ENCODE data around the gene SP4. TPM values are rescaled to one million over a fixed set of nuclear protein-coding genes. Genes with fewer than 3 reads are reported as not detected.

The SP4 gene
- total RNA-seq, result 10 to 100 TPM in 1 of 4 donors, 1 to 10 TPM in 3; 4.2 to 16.5 (median 5.1) TPM

- H3K36me3 ChIP-seq, result no peaks in the 10 kb centered on the region
- peak within 1 kb of the TSS; percentile 97 to 98 (median 98) for H3K27ac ChIP-seq
- DNase-seq, result peak; percentile 93 to 98 (median 98)
- H3K4me1 ChIP-seq, result peaks cover 0 to 33% (median 6%) of the 10 kb centered on the region in 4 donors
- no peak for TF ChIP-seq CTCF (IDR thresholded peaks at IDR 0.05)
- TF ChIP-seq POLR2A (IDR thresholded peaks at IDR 0.05), result peak; percentile 20 to 43
- H3K9me3 ChIP-seq, result no peaks in the 10 kb centered on the region
- H3K27me3 ChIP-seq, result no peaks in the 10 kb centered on the region
- H3K4me3 ChIP-seq, result peak within 1 kb of the TSS; percentile 62 to 91 (median 84)
Measured at GRCh38 chr7:21427871-21428658, at the start of gene SP4. Gene SP4, plus strand, starts transcription at chr7:21428083. Its CDS starts 169 bp downstream, at chr7:21428252.

GRCh38 chr7:21383227-21384220, 44.4 kb upstream of the SP4 start:
- Histone ChIP-seq H3K36me3 (no peaks in the 10 kb centered on the region), H3K27me3 (no peaks in the 10 kb centered on the region), H3K4me1 (no peaks in the 10 kb centered on the region), H3K27ac (no peak overlapping the region), H3K9me3 (no peaks in the 10 kb centered on the region), H3K4me3 (no peak overlapping the region)
- DNase-seq, result no peak
- TF ChIP-seq CTCF (IDR thresholded peaks at IDR 0.05) (no peak), POLR2A (IDR thresholded peaks at IDR 0.05) (no peak)

GRCh38 chr7:21393937-21394336, 33.9 kb upstream of the SP4 start:
- Histone ChIP-seq H3K4me3 (no peak overlapping the region), H3K36me3 (no peaks in the 10 kb centered on the region), H3K9me3 (no peaks in the 10 kb centered on the region), H3K27me3 (no peaks in the 10 kb centered on the region), H3K4me1 (no peaks in the 10 kb centered on the region), H3K27ac (no peak overlapping the region)
- no peak for DNase-seq
- no peak for TF ChIP-seq POLR2A (IDR thresholded peaks at IDR 0.05)
- no peak for TF ChIP-seq CTCF (IDR thresholded peaks at IDR 0.05)

GRCh38 chr7:21401944-21402343, 25.9 kb upstream of the SP4 start:
- Histone ChIP-seq H3K9me3 (no peaks in the 10 kb centered on the region), H3K36me3 (no peaks in the 10 kb centered on the region), H3K4me1 (no peaks in the 10 kb centered on the region), H3K27ac (no peak overlapping the region), H3K27me3 (no peaks in the 10 kb centered on the region), H3K4me3 (no peak overlapping the region)
- DNase-seq, result no peak
- TF ChIP-seq CTCF (IDR thresholded peaks at IDR 0.05) (no peak), POLR2A (IDR thresholded peaks at IDR 0.05) (no peak)

GRCh38 chr7:21407796-21408480, 19.9 kb upstream of the SP4 start:
- Histone ChIP-seq H3K36me3 (no peaks in the 10 kb centered on the region), H3K4me1 (peaks cover 0 to 9% (median 0%) of the 10 kb centered on the region in 4 donors), H3K27ac (no peak overlapping the region), H3K27me3 (no peaks in the 10 kb centered on the region), H3K4me3 (no peak overlapping the region), H3K9me3 (no peaks in the 10 kb centered on the region)
- no peak for TF ChIP-seq CTCF (IDR thresholded peaks at IDR 0.05)
- TF ChIP-seq POLR2A (IDR thresholded peaks at IDR 0.05), result no peak
- no peak for DNase-seq

Measured in Peyer's patch (tissue), 4 donors.